GM19463 (cell line): ENCODE data around the gene SAXO2.
"Not testable (repeated sequence)": the region's sequence is repeated elsewhere in the genome, so short reads cannot be mapped to it uniquely, and the experiment has no call there.

ENCODE experiments used
- ATAC-seq: cut with Tn5 transposase; IDR thresholded peaks from one replicate; pipeline ENCODE4 v1.9.1; 2021; ENCODE audit warnings: mild to moderate bottlenecking, moderate library complexity; ENCODE audit not compliant: unreplicated experiment

Gene SAXO2

GRCh38 chr15:82313446-82313845, 50.8 kb downstream of the SAXO2 start:
- ATAC-seq = no peak

DNA sequence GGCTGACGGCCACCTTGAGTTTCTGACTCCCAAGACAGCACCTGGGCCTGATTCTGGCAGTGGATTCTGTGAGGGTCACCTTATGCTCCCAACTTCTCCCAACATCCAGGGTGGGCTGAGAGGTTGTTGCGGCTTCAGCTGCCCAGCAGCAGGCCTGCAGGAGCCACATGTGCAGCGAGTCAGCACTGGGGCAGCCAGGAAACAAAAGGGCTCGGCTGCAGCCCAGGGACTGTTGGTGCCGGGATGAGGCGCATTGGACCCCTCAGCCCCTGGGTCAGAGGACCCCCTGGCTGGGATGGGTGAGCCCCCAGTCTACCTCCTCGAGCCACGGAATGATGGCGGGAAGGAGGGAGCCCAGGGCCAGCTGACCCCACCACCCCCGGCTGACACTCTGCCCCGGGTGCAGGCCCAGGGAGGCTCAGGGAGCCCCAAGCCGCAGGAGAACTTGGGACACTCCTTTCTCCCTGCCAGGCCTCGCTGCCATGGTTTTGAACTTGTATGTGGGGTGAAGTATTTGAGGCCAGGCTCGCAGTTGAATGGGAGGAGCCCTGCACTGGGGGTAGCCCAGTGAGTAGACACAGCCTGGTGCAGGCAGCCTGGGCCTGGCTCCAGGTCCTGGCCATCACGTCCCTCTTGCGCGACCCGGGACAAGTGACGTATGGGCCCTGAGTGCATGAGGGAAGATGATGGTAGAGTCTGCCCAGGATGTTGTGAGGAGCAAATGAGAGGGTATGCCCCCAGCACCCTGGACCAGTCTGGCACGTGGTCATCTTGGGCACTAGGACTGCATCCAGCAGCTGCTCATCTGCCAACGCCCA, 51.5 kb downstream of the SAXO2 start:
- not testable (repeated sequence) for ATAC-seq

DNA sequence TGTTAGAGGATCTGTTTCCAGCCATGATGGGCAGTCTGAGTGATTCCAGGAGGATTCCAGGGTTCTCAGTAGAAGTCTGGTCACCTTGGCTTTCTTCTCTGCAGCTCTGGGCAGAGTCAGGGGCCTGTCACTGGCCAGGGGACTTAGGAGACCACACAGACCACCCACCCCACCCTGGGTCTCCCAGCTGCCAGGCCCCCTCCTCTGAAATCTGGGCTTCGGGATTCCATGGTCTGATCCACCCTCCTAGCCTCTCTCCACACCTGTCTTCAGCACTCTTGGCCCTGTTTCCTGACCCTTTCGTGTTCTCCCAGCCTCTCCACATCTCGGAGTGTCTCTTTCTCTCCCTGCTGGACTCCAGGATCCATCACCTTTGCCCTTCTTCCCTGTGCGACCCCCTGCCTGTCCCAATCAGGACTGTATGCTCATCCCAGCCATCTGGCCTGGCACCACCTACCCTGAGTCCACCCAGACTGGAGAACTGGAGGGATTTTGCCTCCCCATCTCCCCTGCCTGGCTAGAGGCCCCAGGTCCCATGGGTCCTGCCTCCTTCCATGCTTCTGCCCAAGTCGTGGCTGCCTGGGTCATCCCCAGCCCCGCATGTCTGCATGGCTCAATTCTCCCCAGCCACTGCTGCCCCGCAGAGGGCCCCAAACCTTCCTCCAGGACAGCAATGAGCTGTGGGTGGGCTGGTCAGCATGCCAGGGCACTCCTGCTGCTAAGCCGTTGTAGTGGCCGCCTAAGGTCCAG, 52.3 kb downstream of the SAXO2 start:
- ATAC-seq = no peak

GRCh38 chr15:82315519-82316246, 53.1 kb downstream of the SAXO2 start:
- ATAC-seq = no peak

GRCh38 chr15:82316247-82317090, 53.9 kb downstream of the SAXO2 start:
- ATAC-seq = not testable (repeated sequence)

DNA sequence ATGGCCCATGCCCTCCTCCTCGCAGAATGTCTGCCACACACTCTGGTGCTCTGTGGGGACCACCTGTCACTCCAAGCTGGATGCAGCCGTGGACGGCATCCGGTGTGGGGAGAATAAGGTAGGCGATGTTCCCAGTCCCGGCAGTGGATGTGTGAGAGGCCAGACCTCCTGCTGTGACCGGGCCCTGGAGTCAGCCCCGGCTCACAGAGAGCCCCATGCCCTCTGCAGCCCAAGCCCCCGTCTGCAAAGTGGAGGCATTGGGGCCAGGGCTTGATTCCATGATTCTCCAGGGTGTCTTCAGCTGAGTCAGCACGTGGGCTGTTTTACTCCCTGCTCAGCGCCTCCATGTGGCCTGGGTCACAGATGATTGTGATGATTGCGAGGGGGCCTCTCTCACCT, 54.5 kb downstream of the SAXO2 start:
- no peak for ATAC-seq

DNA sequence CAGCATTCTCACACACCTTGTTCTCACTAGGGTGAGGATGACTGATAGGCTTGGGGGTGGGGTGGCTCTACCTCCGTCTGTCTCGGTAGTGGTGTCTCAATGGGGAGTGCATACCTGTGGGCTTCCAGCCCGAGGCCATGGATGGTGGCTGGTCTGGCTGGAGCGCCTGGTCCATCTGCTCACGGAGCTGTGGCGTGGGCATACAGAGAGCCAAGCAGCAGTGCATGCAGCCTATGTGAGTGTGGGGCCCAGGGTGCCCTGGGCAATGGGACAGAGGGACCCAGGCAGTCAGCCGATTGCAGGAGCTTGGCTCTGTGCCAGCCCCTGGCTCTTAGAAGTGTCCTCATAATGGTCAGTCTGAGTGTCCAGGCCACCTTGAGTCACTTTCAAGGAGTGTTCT, 54.9 kb downstream of the SAXO2 start:
- not testable (repeated sequence) for ATAC-seq

- ATAC-seq = not testable (repeated sequence)
These were observed 55.7 kb downstream of the SAXO2 start for GRCh38 chr15:82318281-82318680.

GRCh38 chr15:82319522-82320278, 57.1 kb downstream of the SAXO2 start:
- ATAC-seq = not testable (repeated sequence)

- ATAC-seq = not testable (repeated sequence)
These were observed 58.2 kb downstream of the SAXO2 start for GRCh38 chr15:82320861-82321260.

DNA sequence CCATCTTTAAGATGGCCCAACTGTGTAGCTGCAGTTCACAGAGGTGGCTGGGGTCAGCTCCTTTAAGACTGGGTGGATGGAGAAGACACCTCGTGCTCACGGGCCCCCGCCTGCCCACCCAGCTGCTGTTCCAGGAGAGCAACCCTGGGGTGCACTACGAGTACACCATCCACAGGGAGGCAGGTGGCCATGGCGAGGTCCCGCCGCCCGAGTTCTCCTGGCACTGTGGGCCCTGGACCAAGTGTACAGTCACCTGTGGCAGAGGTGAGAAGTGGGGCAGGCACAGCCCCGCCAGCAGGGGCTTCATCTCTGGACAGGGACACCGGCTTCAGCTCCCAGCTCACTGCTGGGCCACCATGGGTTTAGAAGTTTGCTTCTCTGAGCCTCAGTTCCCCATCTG, 59.9 kb downstream of the SAXO2 start:
- ATAC-seq = not testable (repeated sequence)

GRCh38 chr15:82324831-82325230, 62.2 kb downstream of the SAXO2 start:
- ATAC-seq = not testable (repeated sequence)

DNA sequence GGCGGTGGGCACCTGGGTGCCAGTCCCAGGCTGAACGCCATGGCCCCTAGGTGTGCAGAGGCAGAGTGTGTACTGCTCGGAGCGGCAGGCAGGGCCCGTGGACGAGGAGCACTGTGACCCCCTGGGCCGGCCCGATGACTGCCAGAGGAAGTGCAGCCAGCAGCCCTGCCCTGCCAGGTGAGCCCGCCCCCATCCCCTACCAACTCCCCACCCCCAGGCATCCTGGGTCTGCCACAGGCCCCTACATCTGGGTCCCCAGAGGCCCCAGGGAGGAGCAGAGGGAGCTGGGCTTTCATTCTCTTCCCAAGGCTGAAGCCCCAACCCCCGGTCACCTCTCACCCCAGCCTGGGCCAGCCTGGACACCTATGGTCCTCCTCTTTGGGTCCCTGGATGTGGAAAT, 63.0 kb downstream of the SAXO2 start:
- ATAC-seq = not testable (repeated sequence)

DNA sequence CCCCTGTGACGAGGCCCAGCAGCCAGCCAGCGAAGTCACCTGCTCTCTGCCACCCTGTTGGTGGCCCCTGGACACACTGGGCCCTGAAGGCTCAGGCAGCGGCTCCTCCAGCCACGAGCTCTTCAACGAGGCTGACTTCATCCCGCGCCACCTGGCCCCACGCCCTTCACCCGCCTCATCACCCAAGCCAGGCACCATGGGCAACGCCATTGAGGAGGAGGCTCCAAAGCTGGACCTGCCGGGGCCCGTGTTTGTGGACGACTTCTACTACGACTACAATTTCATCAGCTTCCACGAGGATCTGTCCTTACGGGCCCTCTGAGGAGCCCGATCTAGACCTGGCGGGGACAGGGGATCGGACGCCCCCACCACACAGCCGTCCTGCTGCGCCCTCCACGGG, 64.3 kb downstream of the SAXO2 start:
- ATAC-seq = not testable (repeated sequence)

DNA sequence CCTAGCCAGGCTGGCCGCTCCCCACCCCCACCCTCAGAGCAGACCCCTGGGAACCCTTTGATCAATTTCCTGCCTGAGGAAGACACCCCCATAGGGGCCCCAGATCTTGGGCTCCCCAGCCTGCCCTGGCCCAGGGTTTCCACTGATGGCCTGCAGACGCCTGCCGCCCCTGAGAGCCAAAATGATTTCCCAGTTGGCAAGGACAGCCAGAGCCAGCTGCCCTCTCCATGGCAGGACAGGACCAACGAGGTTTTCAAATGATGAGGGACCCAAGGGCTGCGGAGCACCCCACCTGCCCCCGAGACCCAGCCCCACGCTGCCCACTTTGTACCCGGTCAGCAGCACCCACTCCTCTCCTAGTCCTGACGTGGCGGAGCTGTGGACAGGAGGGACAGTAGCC, 64.8 kb downstream of the SAXO2 start:
- ATAC-seq = not testable (repeated sequence)

- ATAC-seq = not testable (repeated sequence)
These were observed 66.4 kb downstream of the SAXO2 start for GRCh38 chr15:82329039-82329438.

- ATAC-seq = not testable (repeated sequence)
These were observed 68.3 kb downstream of the SAXO2 start for GRCh38 chr15:82330921-82331320.

GRCh38 chr15:82331576-82332304, 69.1 kb downstream of the SAXO2 start:
- peak; percentile 61 for ATAC-seq
